Pancreas (tissue), 10 donors: ENCODE data around the gene E2F2. TPM values are rescaled to one million over a fixed set of nuclear protein-coding genes. Genes with fewer than 3 reads are reported as not detected.
A peak's percentile ranks its signal among the peaks of the same experiment; 100 is the strongest.

Source experiments
- ATAC-seq, 4 donors: fragments of 200-7000 bp; cut with Tn5 transposase; one replicate each; pipeline versions ENCODE4 v1.8.0 to v1.9.1; 2020; ENCODE audit warnings: mild to moderate bottlenecking in 4 of 4, moderate library complexity in 4 of 4
- DNase-seq, 6 donors: peaks; one replicate each; pipeline ENCODE4 v3.0.0-alpha.2; 2020
- FAIRE-seq: peaks from 2 replicates; lab custom pipeline; 2012; peaks lifted over from hg19 to GRCh38; lab: Jason Lieb, UNC
- H3K27ac ChIP-seq, 4 donors: fragments of 200-600 bp; sonication (generic); 1 replicate in 3 of 4; 2 replicates in 1 of 4; pipeline versions ENCODE4 v1.5.0 to v1.8.0; 2020
- H3K27me3 ChIP-seq, 4 donors: fragments of 200-600 bp; one replicate each; pipeline ENCODE4 v1.8.0; 2021
- H3K36me3 ChIP-seq, 3 donors: fragments of 200-600 bp; sonication (generic) in 1 of 3; one replicate each; pipeline versions ENCODE4 v1.5.0 to v1.8.0; 2020 to 2021
- H3K4me1 ChIP-seq, 3 donors: fragments of 200-600 bp; one replicate each; pipeline ENCODE4 v1.8.0; 2021
- H3K4me3 ChIP-seq, 4 donors: fragments of 200-600 bp; sonication (generic) in 2 of 4; one replicate each; pipeline versions ENCODE4 v1.5.0 to v1.8.0; 2020 to 2021
- H3K9me3 ChIP-seq, 4 donors: fragments of 200-600 bp; one replicate each; pipeline ENCODE4 v1.8.0; 2021
- whole genome bisulfite sequencing, 2 donors: extraction: QIAGEN DNeasy Blood & Tissue Kit; methylation state at CpG; one replicate each; pipeline ENCODE4 v1.1.7; 2013; 5-methylcytosine and 5-hydroxymethylcytosine counted together
- intact Hi-C, 3 donors: fragments of 100-400 bp; cut with DNase I; formaldehyde crosslinking; loops; one replicate each; pipeline versions ENCODE4 v1.11.1 to v1.14.2; 2022
- polyA plus RNA-seq, 2 donors: library from polyadenylated mRNA; stranded (reverse); fragments of 200-250 nt; gene quantifications; one replicate each; pipeline ENCODE4 v1.2.3, GENCODE V29; 2013
- total RNA-seq, 6 donors: library from RNA; stranded (reverse); fragmentation: NEBNext Ultra II Directional in 4 of 6; extraction: Animal tissue kit (Norgen Biotek cat#: 25700) in 4 of 6; gene quantifications; one replicate each; pipeline versions ENCODE4 v1.2.1 to v1.2.4, GENCODE V29; 2021 to 2023
- TF ChIP-seq, protein P1 (sequence below), 4 donors: fragments of 200-600 bp; sonication (generic) in 3 of 4; IDR thresholded peaks; one replicate each; pipeline versions ENCODE4 v1.5.0 to v1.8.0; 2021; ENCODE audit warnings: antibody characterized with exemption in 4 of 4
- donor health status: healthy with polysubstance abuse.
- donor health status: DM: no; HTN: no; CAD: no; lungs with moderate emphysema.
- donor health status: DM: no; HTN: no; CAD: no.
- donor health status: control.
- donor health status: control.
- donor health status: Bipolar disorder and iron deficiency.
- donor health status: DM: yes; HTN: yes; CAD: no.
- donor health status: DM: no; HTN: no; CAD: no.
- donor health status: DM: no; HTN: no; CAD: no.
- donor health status: DM: yes; HTN: yes; CAD: no.

E2F2 gene
- total RNA-seq, result under 1 TPM in 4 of 6 donors, not detected in 2; 0.14 to 0.40 (median 0.20) TPM
- under 1 TPM; 0.04 to 0.05 TPM for polyA plus RNA-seq

GRCh38 chr1:23530747-23531561 lies at the start of gene E2F2:
Gene E2F2, minus strand, starts transcription at chr1:23531233. Its CDS starts 440 bp downstream, at chr1:23530793.
- DNase-seq, result peak; percentile 81 to 93 (median 87)
- no peak within 1 kb of the TSS for H3K27ac ChIP-seq
- H3K4me3 ChIP-seq, result peak within 1 kb of the TSS; percentile 30 to 71 (median 43)
- H3K9me3 ChIP-seq, result no peaks in the 10 kb centered on the region
- 0 to 1% methylated on average over 59 to 85 of the region's 85 CpGs for WGBS, 2 donors
- no peaks in the 10 kb centered on the region for H3K36me3 ChIP-seq
- H3K27me3 ChIP-seq, result no peaks in the 10 kb centered on the region
- H3K4me1 ChIP-seq, result peaks cover 7 to 18% (median 7%) of the 10 kb centered on the region in 3 donors
- FAIRE-seq, result no peak
- TF ChIP-seq, protein P1, sequence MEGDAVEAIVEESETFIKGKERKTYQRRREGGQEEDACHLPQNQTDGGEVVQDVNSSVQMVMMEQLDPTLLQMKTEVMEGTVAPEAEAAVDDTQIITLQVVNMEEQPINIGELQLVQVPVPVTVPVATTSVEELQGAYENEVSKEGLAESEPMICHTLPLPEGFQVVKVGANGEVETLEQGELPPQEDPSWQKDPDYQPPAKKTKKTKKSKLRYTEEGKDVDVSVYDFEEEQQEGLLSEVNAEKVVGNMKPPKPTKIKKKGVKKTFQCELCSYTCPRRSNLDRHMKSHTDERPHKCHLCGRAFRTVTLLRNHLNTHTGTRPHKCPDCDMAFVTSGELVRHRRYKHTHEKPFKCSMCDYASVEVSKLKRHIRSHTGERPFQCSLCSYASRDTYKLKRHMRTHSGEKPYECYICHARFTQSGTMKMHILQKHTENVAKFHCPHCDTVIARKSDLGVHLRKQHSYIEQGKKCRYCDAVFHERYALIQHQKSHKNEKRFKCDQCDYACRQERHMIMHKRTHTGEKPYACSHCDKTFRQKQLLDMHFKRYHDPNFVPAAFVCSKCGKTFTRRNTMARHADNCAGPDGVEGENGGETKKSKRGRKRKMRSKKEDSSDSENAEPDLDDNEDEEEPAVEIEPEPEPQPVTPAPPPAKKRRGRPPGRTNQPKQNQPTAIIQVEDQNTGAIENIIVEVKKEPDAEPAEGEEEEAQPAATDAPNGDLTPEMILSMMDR (IDR thresholded peaks at IDR 0.05), result no peak
- intact Hi-C loops, result no loop called here
- ATAC-seq, result peak; percentile 87 to 91 (median 88)

- Histone ChIP-seq H3K36me3 (no peaks in the 10 kb centered on the region), H3K27me3 (no peaks in the 10 kb centered on the region), H3K27ac (no peak overlapping the region), H3K4me3 (no peak overlapping the region), H3K4me1 (no peaks in the 10 kb centered on the region), H3K9me3 (no peaks in the 10 kb centered on the region)
- no peak for ATAC-seq
- no peak for FAIRE-seq
- no peak for DNase-seq
- intact Hi-C loops, result no loop called here
- TF ChIP-seq, protein P1 (IDR thresholded peaks at IDR 0.05), result no peak
- 82 to 84% methylated on average over 6 of the region's 6 CpGs for WGBS, 2 donors
These were observed 47.9 kb upstream of the E2F2 start for GRCh38 chr1:23578997-23579363.

GRCh38 chr1:23578311-23578996 lies 47.4 kb upstream of the E2F2 start:
- ATAC-seq (peak in 2 of 4 donors; percentile 17 to 23), FAIRE-seq (no peak), DNase-seq (no peak)
- no peaks in the 10 kb centered on the region for H3K9me3 ChIP-seq
- no peaks in the 10 kb centered on the region for H3K27me3 ChIP-seq
- H3K4me1 ChIP-seq, result no peaks in the 10 kb centered on the region
- WGBS, 2 donors, result 83 to 93% methylated on average over 4 of the region's 4 CpGs
- intact Hi-C loops, result no loop called here
- no peak overlapping the region for H3K4me3 ChIP-seq
- TF ChIP-seq, protein P1 (IDR thresholded peaks at IDR 0.05), result no peak
- no peaks in the 10 kb centered on the region for H3K36me3 ChIP-seq
- peak overlapping the region in 1 of 4 donors; percentile 41 for H3K27ac ChIP-seq

GRCh38 chr1:23577056-23578004 lies 46.3 kb upstream of the E2F2 start:
- FAIRE-seq (no peak), ATAC-seq (peak in 3 of 4 donors; percentile 47 to 75 (median 58)), DNase-seq (no peak)
- H3K36me3 ChIP-seq, result no peaks in the 10 kb centered on the region
- intact Hi-C loops, result no loop called here
- no peaks in the 10 kb centered on the region for H3K4me1 ChIP-seq
- H3K9me3 ChIP-seq, result no peaks in the 10 kb centered on the region
- TF ChIP-seq, protein P1 (IDR thresholded peaks at IDR 0.05), result no peak
- peak overlapping the region in 1 of 4 donors; percentile 41 for H3K27ac ChIP-seq
- 72 to 75% methylated on average over 11 of the region's 11 CpGs for WGBS, 2 donors
- no peak overlapping the region for H3K4me3 ChIP-seq
- H3K27me3 ChIP-seq, result no peaks in the 10 kb centered on the region
